H9 (cell line): ENCODE data around the gene PLD1. TPM values are rescaled to one million over a fixed set of nuclear protein-coding genes. Genes with fewer than 3 reads are reported as not detected.

Experiments
- DNase-seq: peaks from one replicate; pipeline ENCODE4 v3.0.0-alpha.2; 2017
- H2AFZ ChIP-seq: one replicate; pipeline ENCODE4 v1.6.1; 2013; ENCODE audit warnings: mild to moderate bottlenecking, low read length, control low read depth, moderate library complexity
- H2AK5ac ChIP-seq: 2 replicates; pipeline ENCODE4 v1.6.1; 2013; ENCODE audit warnings: low read length, control low read depth, mixed read lengths; ENCODE audit not compliant: insufficient read length
- H2BK120ac ChIP-seq: one replicate; pipeline ENCODE4 v1.6.1; 2013; ENCODE audit warnings: low read depth, mild to moderate bottlenecking, low read length, control low read depth, inconsistent platforms; ENCODE audit not compliant: poor library complexity, severe bottlenecking
- H2BK12ac ChIP-seq: 2 replicates; pipeline ENCODE4 v1.6.1; 2013; ENCODE audit warnings: low read length, control low read depth, mixed read lengths, low read depth; ENCODE audit not compliant: insufficient read length
- H2BK15ac ChIP-seq: 2 replicates; pipeline ENCODE4 v1.6.1; 2013; ENCODE audit warnings: low read depth, low read length, control low read depth
- H2BK20ac ChIP-seq: one replicate; pipeline ENCODE4 v1.6.1; 2013; ENCODE audit warnings: low read depth, mild to moderate bottlenecking, low read length, control low read depth, inconsistent platforms; ENCODE audit not compliant: poor library complexity, severe bottlenecking
- H2BK5ac ChIP-seq: 2 replicates; pipeline ENCODE4 v1.6.1; 2013; ENCODE audit warnings: low read length, control low read depth, mixed read lengths; ENCODE audit not compliant: insufficient read length
- H3K14ac ChIP-seq: 2 replicates; pipeline ENCODE4 v1.6.1; 2013; ENCODE audit warnings: low read length, control low read depth; ENCODE audit not compliant: insufficient read depth
- H3K18ac ChIP-seq: 2 replicates; pipeline ENCODE4 v1.6.1; 2013; ENCODE audit warnings: low read depth, mild to moderate bottlenecking, mixed read lengths, low read length, control low read depth; ENCODE audit not compliant: insufficient read length
- H3K23ac ChIP-seq: 2 replicates; pipeline ENCODE4 v1.6.1; 2013; ENCODE audit warnings: low read length, control low read depth, mixed read lengths, low read depth; ENCODE audit not compliant: insufficient read length
- H3K23me2 ChIP-seq: 2 replicates; pipeline ENCODE4 v1.6.1; 2013; ENCODE audit warnings: low read depth, mild to moderate bottlenecking, mixed read lengths, low read length, control low read depth; ENCODE audit not compliant: insufficient read length, poor library complexity, severe bottlenecking
- H3K27ac ChIP-seq: 2 replicates; pipeline ENCODE4 v1.5.1; 2013; ENCODE audit warnings: low read length, control low read depth, mixed read lengths, low read depth; ENCODE audit not compliant: insufficient read length
- H3K27me3 ChIP-seq: 2 replicates; pipeline ENCODE4 v1.6.1; 2013; ENCODE audit warnings: low read length, control low read depth, inconsistent platforms; ENCODE audit not compliant: insufficient read depth
- H3K4ac ChIP-seq: 2 replicates; pipeline ENCODE4 v1.6.1; 2013; ENCODE audit warnings: low read depth, mild to moderate bottlenecking, control low read depth, inconsistent platforms, low read length, moderate library complexity
- H3K4me1 ChIP-seq: 2 replicates; pipeline ENCODE4 v1.6.1; 2013; ENCODE audit warnings: low read length, control low read depth, inconsistent platforms; ENCODE audit not compliant: insufficient read depth
- H3K4me2 ChIP-seq: 2 replicates; pipeline ENCODE4 v1.6.1; 2013; ENCODE audit warnings: low read length, control low read depth, mixed read lengths; ENCODE audit not compliant: insufficient read length, insufficient read depth
- H3K56ac ChIP-seq: 2 replicates; pipeline ENCODE4 v1.6.1; 2013; ENCODE audit warnings: low read depth, mild to moderate bottlenecking, mixed read lengths, low read length, control low read depth; ENCODE audit not compliant: insufficient read length
- H3K79me1 ChIP-seq: 2 replicates; pipeline ENCODE4 v1.6.1; 2013; ENCODE audit warnings: low read depth, mild to moderate bottlenecking, moderate library complexity, low read length, control low read depth, inconsistent platforms; ENCODE audit not compliant: insufficient read depth, poor library complexity, severe bottlenecking
- H3K79me2 ChIP-seq: 2 replicates; pipeline ENCODE4 v1.6.1; 2013; ENCODE audit warnings: low read length, control low read depth, inconsistent platforms; ENCODE audit not compliant: insufficient read depth
- H3K9ac ChIP-seq: 2 replicates; pipeline ENCODE4 v1.6.1; 2013; ENCODE audit warnings: low read length, control low read depth, mixed read lengths; ENCODE audit not compliant: insufficient read length; ENCODE audit errors: extremely low read depth
- H3K9me3 ChIP-seq: one replicate; pipeline ENCODE4 v1.6.1; 2013; ENCODE audit warnings: low read depth, low read length, inconsistent platforms; ENCODE audit not compliant: control insufficient read depth
- H3T11ph ChIP-seq: one replicate; pipeline ENCODE4 v1.6.1; 2013; ENCODE audit warnings: mild to moderate bottlenecking, low read length, control low read depth, inconsistent platforms
- H4K20me1 ChIP-seq: one replicate; pipeline ENCODE4 v1.6.1; 2013; ENCODE audit not compliant: control insufficient read depth, insufficient read length, insufficient read depth
- H4K5ac ChIP-seq: 2 replicates; pipeline ENCODE4 v1.6.1; 2013; ENCODE audit warnings: low read depth, mild to moderate bottlenecking, mixed read lengths, low read length, control low read depth; ENCODE audit not compliant: insufficient read length
- H4K8ac ChIP-seq: replicated peaks from 2 replicates; pipeline ENCODE4 v1.6.1; 2013; ENCODE audit warnings: low read length, control low read depth, mixed read lengths, low read depth; ENCODE audit not compliant: insufficient read length
- H4K91ac ChIP-seq: 2 replicates; pipeline ENCODE4 v1.6.1; 2013; ENCODE audit warnings: low read depth, mild to moderate bottlenecking, moderate library complexity, mixed read lengths, low read length, control low read depth; ENCODE audit not compliant: insufficient read length
- H3K27ac Mint-ChIP-seq, 3 experiments: 2 replicates in 2 of 3; 3 replicates in 1 of 3; pipeline ENCODE4 v1.8.0; 2020 to 2021; ENCODE audit warnings: mixed read lengths in 3 of 3, mild to moderate bottlenecking in 1 of 3, moderate library complexity in 1 of 3
- H3K27me3 Mint-ChIP-seq: 2 replicates; pipeline ENCODE4 v1.8.0; 2021; ENCODE audit warnings: low read depth, mild to moderate bottlenecking, moderate library complexity, mixed read lengths
- H3K36me3 Mint-ChIP-seq, 3 experiments: 2 replicates in 2 of 3; 3 replicates in 1 of 3; pipeline ENCODE4 v1.8.0; 2020 to 2021; ENCODE audit warnings: low read depth in 3 of 3, mixed read lengths in 3 of 3; ENCODE audit not compliant: insufficient read depth in 1 of 3
- H3K4me1 Mint-ChIP-seq, 2 experiments: 2 replicates each; pipeline ENCODE4 v1.8.0; 2020; ENCODE audit warnings: mixed read lengths in 2 of 2
- H3K4me3 Mint-ChIP-seq, 2 experiments: 2 replicates in 1 of 2; 3 replicates in 1 of 2; pipeline ENCODE4 v1.8.0; 2020 to 2021; ENCODE audit warnings: mild to moderate bottlenecking in 2 of 2, mixed read lengths in 2 of 2, moderate library complexity in 1 of 2
- H3K9me3 Mint-ChIP-seq, 2 experiments: 2 replicates in 1 of 2; 3 replicates in 1 of 2; pipeline ENCODE4 v1.8.0; 2020; ENCODE audit warnings: mild to moderate bottlenecking in 2 of 2, mixed read lengths in 2 of 2, moderate library complexity in 1 of 2
- WGBS: extraction: QIAGEN DNeasy Blood & Tissue Kit; methylation state at CpG from one replicate; pipeline ENCODE4 v1.1.7; 2013; ENCODE audit warnings: missing lambda C conversion rate, low lambda C conversion rate, mixed read lengths; ENCODE audit not compliant: insufficient read length; ENCODE audit errors: extremely low coverage; 5-methylcytosine and 5-hydroxymethylcytosine counted together
- total RNA-seq: library from RNA; stranded (reverse); gene quantifications from 2 replicates; pipeline ENCODE4 v1.2.1, GENCODE V29; 2021
- TF ChIP-seq, protein P1 (sequence below): fragments of 200-600 bp; sonication (generic); conservative IDR thresholded peaks from 3 replicates; pipeline ENCODE4 v1.8.0; 2021; ENCODE audit warnings: antibody characterized with exemption, mild to moderate bottlenecking

PLD1 gene
- total RNA-seq, 1 experiment from 2014 or later: 1.8 TPM

DNA sequence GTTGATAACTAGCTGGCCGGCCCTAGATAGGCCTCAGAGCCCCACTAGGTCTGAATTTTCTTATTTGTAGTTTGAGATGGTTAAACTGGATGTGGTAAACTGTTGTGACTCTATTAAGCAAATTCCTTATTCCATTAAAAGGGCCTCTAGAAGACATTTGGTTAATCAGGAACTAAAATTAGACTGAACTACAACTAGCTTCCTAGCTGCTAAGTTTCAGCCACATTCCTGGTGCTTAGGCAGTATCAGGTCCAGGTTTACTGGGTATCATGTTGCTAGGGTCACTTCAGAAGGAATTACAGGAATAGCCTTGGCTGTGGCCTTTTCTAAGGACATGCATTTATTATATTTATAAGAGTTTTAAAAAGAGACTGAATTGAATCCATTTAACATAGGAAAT, 136.3 kb downstream of the PLD1 start:
- H2BK20ac ChIP-seq: no peak overlapping the region
- no peaks in the 10 kb centered on the region for H3K79me1 ChIP-seq
- H3K18ac ChIP-seq: no peak overlapping the region
- H3K23ac ChIP-seq: no peak overlapping the region
- TF ChIP-seq, protein P1, sequence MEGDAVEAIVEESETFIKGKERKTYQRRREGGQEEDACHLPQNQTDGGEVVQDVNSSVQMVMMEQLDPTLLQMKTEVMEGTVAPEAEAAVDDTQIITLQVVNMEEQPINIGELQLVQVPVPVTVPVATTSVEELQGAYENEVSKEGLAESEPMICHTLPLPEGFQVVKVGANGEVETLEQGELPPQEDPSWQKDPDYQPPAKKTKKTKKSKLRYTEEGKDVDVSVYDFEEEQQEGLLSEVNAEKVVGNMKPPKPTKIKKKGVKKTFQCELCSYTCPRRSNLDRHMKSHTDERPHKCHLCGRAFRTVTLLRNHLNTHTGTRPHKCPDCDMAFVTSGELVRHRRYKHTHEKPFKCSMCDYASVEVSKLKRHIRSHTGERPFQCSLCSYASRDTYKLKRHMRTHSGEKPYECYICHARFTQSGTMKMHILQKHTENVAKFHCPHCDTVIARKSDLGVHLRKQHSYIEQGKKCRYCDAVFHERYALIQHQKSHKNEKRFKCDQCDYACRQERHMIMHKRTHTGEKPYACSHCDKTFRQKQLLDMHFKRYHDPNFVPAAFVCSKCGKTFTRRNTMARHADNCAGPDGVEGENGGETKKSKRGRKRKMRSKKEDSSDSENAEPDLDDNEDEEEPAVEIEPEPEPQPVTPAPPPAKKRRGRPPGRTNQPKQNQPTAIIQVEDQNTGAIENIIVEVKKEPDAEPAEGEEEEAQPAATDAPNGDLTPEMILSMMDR: no peak
- no peak overlapping the region for H4K8ac ChIP-seq
- no peak overlapping the region for H3K14ac ChIP-seq
- H2BK5ac ChIP-seq: no peak overlapping the region
- no peak overlapping the region for H3K4me2 ChIP-seq
- Mint-ChIP-seq H3K27ac (peak overlapping the region in 1 of 3 experiments; percentile 82; a peak in 1 of 7 replicates), H3K4me1 (peaks cover 2 to 5% of the 10 kb centered on the region in 2 experiments; a peak in 2 of 4 replicates), H3K27me3 (no peaks in the 10 kb centered on the region), H3K4me3 (no peak overlapping the region), H3K9me3 (no peaks in the 10 kb centered on the region), H3K36me3 (no peaks in the 10 kb centered on the region)
- no peak overlapping the region for H3K27ac ChIP-seq
- H2BK15ac ChIP-seq: no peak overlapping the region
- H3K9ac ChIP-seq: no peak overlapping the region
- DNase-seq: no peak
- H2AK5ac ChIP-seq: no peak overlapping the region
- no peak overlapping the region for H2AFZ ChIP-seq
- no peaks in the 10 kb centered on the region for H3K79me2 ChIP-seq
- no peak overlapping the region for H2BK12ac ChIP-seq
- no peaks in the 10 kb centered on the region for H3K4me1 ChIP-seq
- no peak overlapping the region for H4K5ac ChIP-seq
- H2BK120ac ChIP-seq: no peak overlapping the region
- no peaks in the 10 kb centered on the region for H3K9me3 ChIP-seq
- H3T11ph ChIP-seq: no peak overlapping the region
- H4K20me1 ChIP-seq: no peaks in the 10 kb centered on the region
- no peak overlapping the region for H4K91ac ChIP-seq
- H3K4ac ChIP-seq: no peak overlapping the region
- H3K27me3 ChIP-seq: no peaks in the 10 kb centered on the region
- WGBS: no CpG with 5 or more reads among the region's 1 CpG
- H3K23me2 ChIP-seq: no peaks in the 10 kb centered on the region
- no peak overlapping the region for H3K56ac ChIP-seq
